ENCODE measurements around the gene FBXO28.

- TF ChIP-seq, protein P1, sequence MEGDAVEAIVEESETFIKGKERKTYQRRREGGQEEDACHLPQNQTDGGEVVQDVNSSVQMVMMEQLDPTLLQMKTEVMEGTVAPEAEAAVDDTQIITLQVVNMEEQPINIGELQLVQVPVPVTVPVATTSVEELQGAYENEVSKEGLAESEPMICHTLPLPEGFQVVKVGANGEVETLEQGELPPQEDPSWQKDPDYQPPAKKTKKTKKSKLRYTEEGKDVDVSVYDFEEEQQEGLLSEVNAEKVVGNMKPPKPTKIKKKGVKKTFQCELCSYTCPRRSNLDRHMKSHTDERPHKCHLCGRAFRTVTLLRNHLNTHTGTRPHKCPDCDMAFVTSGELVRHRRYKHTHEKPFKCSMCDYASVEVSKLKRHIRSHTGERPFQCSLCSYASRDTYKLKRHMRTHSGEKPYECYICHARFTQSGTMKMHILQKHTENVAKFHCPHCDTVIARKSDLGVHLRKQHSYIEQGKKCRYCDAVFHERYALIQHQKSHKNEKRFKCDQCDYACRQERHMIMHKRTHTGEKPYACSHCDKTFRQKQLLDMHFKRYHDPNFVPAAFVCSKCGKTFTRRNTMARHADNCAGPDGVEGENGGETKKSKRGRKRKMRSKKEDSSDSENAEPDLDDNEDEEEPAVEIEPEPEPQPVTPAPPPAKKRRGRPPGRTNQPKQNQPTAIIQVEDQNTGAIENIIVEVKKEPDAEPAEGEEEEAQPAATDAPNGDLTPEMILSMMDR (IDR thresholded peaks at IDR 0.05) = no peak
- no peak for TF ChIP-seq POLR2A (IDR thresholded peaks at IDR 0.05)
These were observed 19.0 kb downstream of the FBXO28 start for GRCh38 chr1:224132901-224133300.
